GM19372 (cell line): Measurements from ENCODE around the gene MGAT5.

ENCODE experiments used
- ATAC-seq: cut with Tn5 transposase; IDR thresholded peaks from one replicate; pipeline ENCODE4 v1.9.1; 2021; ENCODE audit warnings: mild to moderate bottlenecking, low read depth, moderate library complexity; ENCODE audit not compliant: unreplicated experiment

MGAT5 gene

GRCh38 chr2:134253117-134253704, 661 bp upstream of the MGAT5 start:
- peak; percentile 48 for ATAC-seq

- ATAC-seq, result no peak
Measured at GRCh38 chr2:134254824-134255223, 952 bp downstream of the MGAT5 start.

- no peak for ATAC-seq
Measured at GRCh38 chr2:134256956-134257355, 3.1 kb downstream of the MGAT5 start.

- ATAC-seq, result no peak
Measured at GRCh38 chr2:134257509-134257908, 3.6 kb downstream of the MGAT5 start.

GRCh38 chr2:134257965-134258683, 4.3 kb downstream of the MGAT5 start:
- ATAC-seq, result no peak

GRCh38 chr2:134258684-134259388, 5.0 kb downstream of the MGAT5 start:
- no peak for ATAC-seq

- no peak for ATAC-seq
Measured at GRCh38 chr2:134259571-134259970, 5.7 kb downstream of the MGAT5 start.

GRCh38 chr2:134259994-134260393, 6.1 kb downstream of the MGAT5 start:
- ATAC-seq, result no peak

GRCh38 chr2:134260713-134261112, 6.8 kb downstream of the MGAT5 start:
- no peak for ATAC-seq

- peak; percentile 60 for ATAC-seq
Measured at GRCh38 chr2:134261398-134262131, 7.7 kb downstream of the MGAT5 start.

- ATAC-seq, result peak; percentile 51
Measured at GRCh38 chr2:134262684-134263083, 8.8 kb downstream of the MGAT5 start.

- no peak for ATAC-seq
Measured at GRCh38 chr2:134268265-134268664, 14.4 kb downstream of the MGAT5 start.

- ATAC-seq, result no peak
Measured at GRCh38 chr2:134269230-134269629, 15.4 kb downstream of the MGAT5 start.

- no peak for ATAC-seq
Measured at GRCh38 chr2:134269972-134270735, 16.3 kb downstream of the MGAT5 start.

GRCh38 chr2:134271758-134272157, 17.9 kb downstream of the MGAT5 start:
- ATAC-seq, result no peak

- no peak for ATAC-seq
Measured at GRCh38 chr2:134272806-134273205, 18.9 kb downstream of the MGAT5 start.

- no peak for ATAC-seq
Measured at GRCh38 chr2:134273256-134273983, 19.5 kb downstream of the MGAT5 start.

- ATAC-seq, result no peak
Measured at GRCh38 chr2:134274121-134274520, 20.2 kb downstream of the MGAT5 start.

GRCh38 chr2:134275058-134275862, 21.4 kb downstream of the MGAT5 start:
- ATAC-seq, result peak; percentile 86
